Measurements from ENCODE around the gene NOC4L.

GRCh38 chr12:132155771-132156572 lies 11.7 kb downstream of the NOC4L start:
- TF ChIP-seq POLR2A (IDR thresholded peaks at IDR 0.05; ENCODE audit: low read depth, low read length) (no peak), CTCF (conservative IDR thresholded peaks at IDR 0.05; ENCODE audit: low read depth, low read length) (no peak), USF2 (IDR thresholded peaks at IDR 0.05; ENCODE audit: low read depth, low read length) (no peak), RFX5 (IDR thresholded peaks at IDR 0.05; ENCODE audit: low read depth, low read length) (no peak), RAD21 (IDR thresholded peaks at IDR 0.05; ENCODE audit: low read length) (no peak), CEBPB (IDR thresholded peaks at IDR 0.05; ENCODE audit: low read depth, low read length) (no peak), SMC3 (IDR thresholded peaks at IDR 0.05; ENCODE audit: low read depth, low read length) (no peak)
